DMS79 (cell line): ENCODE data around the gene SYNE1.
"Not testable (repeated sequence)": the region's sequence is repeated elsewhere in the genome, so short reads cannot be mapped to it uniquely, and the experiment has no call there.

Experiments
- DNase-seq: peaks from one replicate; lab custom pipeline; 2025; lab: John Stamatoyannopoulos, UW

The SYNE1 gene

DNA sequence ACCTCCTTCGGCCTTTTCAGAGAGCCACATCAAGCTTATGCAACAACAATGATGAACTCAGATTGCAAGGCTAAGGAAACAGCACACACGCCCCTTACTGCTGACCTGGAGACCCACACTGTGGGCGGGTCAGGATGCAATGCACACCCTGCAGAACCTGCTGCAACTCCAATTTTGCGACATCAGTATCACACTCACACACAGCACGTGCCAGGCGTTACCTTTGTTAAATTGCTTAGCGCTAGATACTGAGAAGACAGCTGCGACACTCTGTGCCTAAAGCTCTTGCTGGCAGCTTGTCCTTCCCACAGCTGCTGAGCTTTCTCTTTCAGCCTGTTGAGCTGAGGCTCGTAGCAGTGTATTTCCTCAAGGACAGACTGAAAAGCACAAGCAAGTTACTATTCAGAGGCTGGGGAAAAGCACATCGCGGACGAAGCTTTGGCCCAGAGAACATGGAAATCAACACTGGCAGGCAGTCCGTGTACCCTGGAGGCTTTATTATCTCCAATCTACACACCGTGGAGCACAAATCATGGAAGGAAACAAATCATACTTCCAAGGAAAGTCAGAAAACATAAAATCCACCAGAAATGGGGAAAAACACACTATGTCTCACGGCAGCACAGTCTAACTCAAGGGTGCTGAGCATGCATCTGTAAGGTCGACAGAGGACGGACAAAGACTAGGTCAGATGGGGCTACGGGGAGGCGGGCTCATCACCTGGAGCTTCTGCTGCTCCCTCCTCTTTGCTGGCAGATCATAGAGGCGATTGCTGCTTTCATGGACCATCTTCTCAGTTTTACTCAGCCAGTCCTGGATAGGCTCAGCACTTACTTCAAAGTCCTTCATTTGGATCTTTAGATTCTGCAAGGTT, 268.2 kb downstream of the SYNE1 start:
- DNase-seq, result no peak

DNA sequence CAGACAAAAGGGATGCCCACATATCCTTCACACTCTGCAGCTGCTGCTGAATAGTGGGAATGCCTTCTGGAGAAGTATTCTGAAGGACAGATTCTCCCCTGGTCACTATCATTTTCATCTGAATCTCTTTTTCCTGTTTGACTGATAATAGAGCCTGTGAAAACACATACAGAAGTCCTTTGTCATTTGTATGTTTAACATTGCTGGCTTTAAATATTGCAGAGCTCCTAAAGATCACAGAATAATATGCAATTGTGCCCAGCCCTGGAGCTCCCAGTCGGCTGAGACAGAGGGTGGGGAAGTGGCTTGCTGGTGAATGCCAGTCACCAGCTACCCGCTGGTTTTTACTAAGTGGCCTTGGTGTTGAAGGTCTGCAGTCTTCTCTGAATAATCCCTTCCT, 272.3 kb downstream of the SYNE1 start:
- no peak for DNase-seq

GRCh38 chr6:152360034-152360433, 277.1 kb downstream of the SYNE1 start:
- DNase-seq, result no peak

DNA sequence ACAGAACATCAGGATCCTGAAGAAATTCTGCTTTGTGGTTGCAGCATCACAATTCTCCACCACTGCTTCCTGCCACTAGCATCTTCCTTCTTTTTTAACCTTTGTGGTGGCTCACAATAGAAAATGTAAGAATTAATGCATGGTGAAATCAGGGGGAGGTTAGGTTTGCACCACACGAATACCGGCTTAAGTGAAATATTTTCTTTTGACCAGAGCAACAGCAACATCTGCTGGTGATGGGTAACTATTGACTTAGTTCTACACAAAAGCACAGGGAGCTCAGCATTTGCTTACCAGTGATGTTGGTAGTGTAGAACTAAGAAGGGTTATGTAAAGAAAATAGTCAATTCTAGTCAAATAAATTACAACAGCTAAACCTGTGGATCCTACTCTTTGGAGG, 280.5 kb downstream of the SYNE1 start:
- DNase-seq, result no peak

DNA sequence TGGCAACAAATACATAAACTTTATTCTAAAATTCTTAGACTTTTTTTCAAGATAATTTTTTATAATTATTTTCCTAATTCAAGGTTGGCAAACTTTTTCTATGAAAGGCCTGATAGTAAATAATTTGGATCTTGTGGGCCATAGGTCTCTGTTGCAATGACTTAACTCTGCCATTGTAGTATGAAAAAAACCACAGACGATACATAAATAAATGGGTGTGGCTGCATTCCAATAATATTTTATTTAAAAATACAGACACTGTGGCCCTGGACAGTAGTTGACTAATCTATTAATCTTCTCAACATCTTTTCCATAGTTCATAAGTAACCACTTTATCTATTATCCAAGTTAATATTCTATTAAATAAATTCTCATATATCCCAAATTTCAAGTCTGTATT, 281.1 kb downstream of the SYNE1 start:
- DNase-seq, result no peak

GRCh38 chr6:152355166-152355565, 282.0 kb downstream of the SYNE1 start:
- no peak for DNase-seq

DNA sequence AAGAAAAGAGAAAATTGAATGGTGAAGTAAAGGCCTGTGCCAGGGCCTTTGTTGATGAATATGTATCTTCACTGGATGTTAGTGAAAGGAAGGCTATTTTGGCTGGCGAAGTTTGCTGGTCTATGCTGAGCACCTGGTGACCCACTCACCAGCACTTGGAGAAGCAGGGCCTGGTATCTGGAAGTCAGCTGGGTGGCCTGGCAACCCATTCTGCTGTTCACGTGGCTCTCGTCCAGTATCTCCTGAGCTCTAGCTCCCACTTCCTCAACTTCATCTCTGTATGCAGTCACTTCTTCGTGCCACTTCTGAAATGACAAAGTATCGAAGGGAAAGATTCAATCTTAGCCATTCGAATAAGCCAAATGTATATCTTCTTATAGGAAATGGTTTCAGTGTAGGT, 283.7 kb downstream of the SYNE1 start:
- no peak for DNase-seq

GRCh38 chr6:152351742-152352141, 285.4 kb downstream of the SYNE1 start:
- DNase-seq, result no peak

DNA sequence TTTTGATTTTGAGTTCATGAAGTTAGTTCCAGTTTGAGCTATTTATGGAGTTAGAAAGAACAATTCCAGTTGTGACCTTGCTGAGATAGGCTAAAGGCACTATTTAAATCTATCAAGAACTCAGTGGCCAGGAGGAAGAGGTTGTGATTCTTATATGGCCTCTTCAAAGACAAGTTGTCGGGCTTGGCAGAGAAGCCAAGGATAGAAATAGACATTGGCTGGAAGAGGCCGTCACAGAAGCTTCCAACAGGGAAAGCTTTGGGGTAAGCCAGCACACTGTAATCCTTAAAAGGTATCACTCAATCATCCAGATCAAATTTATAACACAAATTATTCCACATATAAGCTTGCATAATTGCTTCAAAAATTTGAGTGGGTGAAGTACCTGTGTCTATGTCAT, 286.1 kb downstream of the SYNE1 start:
- no peak for DNase-seq

DNA sequence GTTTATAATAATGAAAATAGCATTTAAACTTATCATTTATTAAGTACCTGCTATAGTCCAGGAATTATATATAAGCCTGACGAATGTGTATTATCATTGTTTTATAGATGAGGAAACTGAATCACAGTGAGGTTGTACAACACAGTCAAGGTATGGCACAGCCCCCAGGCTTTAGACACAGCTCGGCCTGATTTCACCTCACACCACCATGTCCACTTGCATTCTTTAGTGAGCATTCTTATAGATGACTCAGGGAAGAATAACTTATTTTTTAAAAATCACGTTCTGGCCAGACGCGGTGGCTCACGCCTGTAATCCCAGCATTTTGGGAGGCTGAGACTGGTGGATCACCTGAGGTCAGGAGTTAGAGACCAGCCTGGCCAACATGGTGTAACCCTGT, 289.0 kb downstream of the SYNE1 start:
- DNase-seq, result no peak

GRCh38 chr6:152343735-152344360, 293.3 kb downstream of the SYNE1 start:
- no peak for DNase-seq

DNA sequence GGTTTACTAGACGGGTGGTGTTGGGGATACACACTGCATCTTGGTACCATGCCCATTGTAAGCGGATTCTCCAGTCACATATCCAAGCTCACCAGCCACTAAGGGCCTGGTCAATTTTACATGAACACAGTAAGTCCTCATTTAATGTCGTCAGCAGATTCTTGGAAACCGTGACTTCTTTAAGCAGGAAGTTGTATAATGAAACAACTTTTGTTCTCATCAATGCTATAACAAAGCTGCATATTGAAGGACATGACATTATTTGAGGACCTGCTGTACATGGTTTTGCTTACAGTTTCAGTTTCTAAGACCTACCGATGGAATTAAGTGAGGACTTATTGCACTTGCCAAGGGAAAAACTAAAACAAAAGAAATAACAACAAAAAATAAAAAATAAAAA, 295.6 kb downstream of the SYNE1 start:
- DNase-seq, result no peak

GRCh38 chr6:152338335-152339125, 298.6 kb downstream of the SYNE1 start:
- DNase-seq, result no peak

- DNase-seq, result no peak
These were observed 302.6 kb downstream of the SYNE1 start for GRCh38 chr6:152334555-152334954.

DNA sequence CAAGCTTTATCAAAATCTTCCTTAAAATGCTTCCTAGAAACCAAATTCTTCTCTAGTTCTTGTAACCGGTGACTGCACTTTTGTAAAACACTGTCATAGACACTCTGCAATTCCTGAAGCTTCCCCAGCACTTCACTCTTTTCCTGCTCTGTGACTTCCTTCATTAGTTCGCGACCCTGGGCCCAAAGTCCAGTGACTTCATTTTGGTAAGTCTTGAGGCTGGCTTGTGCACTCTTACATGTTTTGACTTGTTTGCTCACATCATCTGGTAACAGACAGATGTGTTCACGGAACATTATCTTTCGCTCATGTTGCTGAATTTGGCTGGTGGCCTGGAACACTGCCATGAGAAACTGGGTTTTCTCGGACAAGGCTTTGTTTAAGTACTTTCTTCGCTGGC, 306.2 kb downstream of the SYNE1 start:
- DNase-seq, result no peak

GRCh38 chr6:152329638-152330448, 307.3 kb downstream of the SYNE1 start:
- no peak for DNase-seq

GRCh38 chr6:152328200-152328599, 309.0 kb downstream of the SYNE1 start:
- not testable (repeated sequence) for DNase-seq

DNA sequence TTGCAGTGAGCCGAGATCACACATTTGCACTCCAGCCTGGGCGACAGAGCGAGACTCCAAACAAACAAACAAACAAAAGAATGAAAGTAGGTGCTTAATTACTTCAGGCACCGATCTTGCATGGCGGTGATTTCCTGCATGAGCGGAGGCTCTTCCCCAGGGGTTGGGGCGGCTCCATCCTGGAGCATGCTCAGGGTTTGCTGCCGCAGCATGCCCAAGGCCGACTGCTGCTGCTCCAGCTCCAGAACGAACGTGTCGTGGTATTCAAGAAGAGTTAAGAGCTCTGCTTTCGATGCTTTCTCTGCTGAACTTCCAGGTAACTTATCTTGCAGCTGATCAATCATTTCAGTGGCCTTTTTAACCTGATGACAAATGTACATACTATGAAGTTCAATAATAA, 313.8 kb downstream of the SYNE1 start:
- DNase-seq, result no peak

DNA sequence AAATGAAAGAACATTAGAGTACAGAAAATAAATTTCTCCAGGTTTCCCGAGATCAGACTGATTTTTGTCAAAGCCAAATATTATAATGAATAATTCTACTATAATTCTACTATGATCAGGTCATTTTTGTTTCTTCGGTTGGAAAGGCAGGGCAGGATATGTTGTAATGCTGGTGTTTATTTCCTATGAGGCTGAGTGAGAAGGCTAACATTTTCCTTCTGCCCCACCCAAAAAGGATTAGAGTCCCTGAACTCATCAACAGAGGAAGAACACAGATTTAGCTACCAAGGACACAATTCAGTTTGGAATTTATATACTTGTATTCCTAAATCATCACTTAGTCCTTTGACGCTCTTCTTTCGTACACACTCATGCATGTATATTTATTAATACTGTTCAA, 318.9 kb downstream of the SYNE1 start:
- DNase-seq, result no peak

DNA sequence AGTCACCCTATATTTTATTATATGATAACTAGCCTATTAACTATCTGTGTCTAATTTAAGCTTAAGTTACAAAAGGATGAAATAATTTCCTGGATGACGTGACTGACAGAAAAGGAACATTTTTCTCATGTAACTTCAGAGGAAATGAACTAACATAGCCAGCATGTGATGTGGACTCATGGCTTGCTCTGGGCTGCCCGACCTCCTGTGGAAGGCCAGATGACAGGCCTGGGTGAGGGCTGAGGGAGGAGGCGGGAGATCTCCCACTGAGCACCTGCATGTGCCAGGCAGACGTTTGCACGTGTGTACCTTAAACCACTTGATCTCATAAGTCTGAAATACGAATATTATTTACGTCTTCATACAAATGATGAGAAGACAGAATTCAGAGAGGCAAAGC, 321.1 kb downstream of the SYNE1 start:
- DNase-seq, result no peak

GRCh38 chr6:152314483-152314832, 322.7 kb downstream of the SYNE1 start:
- no peak for DNase-seq
